Subcutaneous adipose tissue (tissue), 4 donors: ENCODE results near the gene SELENOH. TPM values are rescaled to one million over a fixed set of nuclear protein-coding genes. Genes with fewer than 3 reads are reported as not detected.

Experiments used
- CTCF ChIP-seq: fragments of 450-650 bp; IDR thresholded peaks from one replicate; pipeline ENCODE4 v1.5.1; 2016; ENCODE audit warnings: low read depth, mild to moderate bottlenecking, control low read depth, antibody characterized with exemption, moderate library complexity
- total RNA-seq, 4 donors: library from RNA; depleted of rRNA; stranded (reverse); fragments of >200 nt; gene quantifications; one replicate each; pipeline ENCODE4 v1.1.0, GENCODE V29; 2016

SELENOH gene
- total RNA-seq, result 100 to 1,000 TPM in 3 of 4 donors, 10 to 100 TPM in 1; 72.2 to 129 (median 116) TPM

GRCh38 chr11:57741132-57742086 lies at the start of gene SELENOH:
Gene SELENOH (plus strand): TSS chr11:57741491. CDS start chr11:57741596, 105 bp downstream.
- TF ChIP-seq CTCF, result no peak

GRCh38 chr11:57698843-57699365 lies 42.4 kb upstream of the SELENOH start:
- no peak for TF ChIP-seq CTCF

- TF ChIP-seq CTCF, result no peak
These were observed 41.5 kb upstream of the SELENOH start for GRCh38 chr11:57699813-57700212.

- no peak for TF ChIP-seq CTCF
These were observed 40.9 kb upstream of the SELENOH start for GRCh38 chr11:57700425-57700824.

- no peak for TF ChIP-seq CTCF
These were observed 38.0 kb upstream of the SELENOH start for GRCh38 chr11:57703341-57703740.

GRCh38 chr11:57704932-57705331 lies 36.4 kb upstream of the SELENOH start:
- TF ChIP-seq CTCF, result no peak

- no peak for TF ChIP-seq CTCF
These were observed 31.4 kb upstream of the SELENOH start for GRCh38 chr11:57709802-57710367.
